CD4-positive, alpha-beta T cell (primary cell): ENCODE measurements around the gene ATP6V0A4. TPM values are rescaled to one million over a fixed set of nuclear protein-coding genes. Genes with fewer than 3 reads are reported as not detected.

ENCODE experiments used
- ATAC-seq: fragments of 200-7000 bp; cut with Tn5 transposase; one replicate; pipeline ENCODE4 v1.10.0; 2022; ENCODE audit warnings: mild to moderate bottlenecking; ENCODE audit not compliant: poor library complexity
- CTCF ChIA-PET: fragments of 350-600 bp; sonication (Branson Sonifier 250); formaldehyde crosslinking; loops from one replicate; lab custom pipeline; 2021; ENCODE audit warnings: antibody characterized with exemption, inconsistent platforms; lab: Charles Lee
- POLR2A ChIA-PET: fragments of 350-600 bp; sonication (Branson Sonifier 250); formaldehyde crosslinking; loops from one replicate; lab custom pipeline; 2021; ENCODE audit warnings: antibody characterized with exemption, inconsistent platforms; lab: Charles Lee
- DNase-seq, 14 experiments: peaks; one replicate each; pipeline ENCODE4 v3.0.0-alpha.2; 2013 to 2020; ENCODE audit warnings: mixed read lengths in 2 of 14
- H3K27ac ChIP-seq, 2 donors: one replicate each; pipeline versions ENCODE4 v1.5.1 to v1.7.0; 2013; ENCODE audit warnings: low read length in 2 of 2, low read depth in 1 of 2, mild to moderate bottlenecking in 1 of 2
- H3K27me3 ChIP-seq, 2 experiments: 1 replicate in 1 of 2; 2 replicates in 1 of 2; pipeline versions ENCODE4 v1.6.1 to v1.7.0; 2013; ENCODE audit warnings: low read length in 2 of 2, control low read depth in 1 of 2, mild to moderate bottlenecking in 1 of 2, moderate library complexity in 1 of 2; ENCODE audit not compliant: insufficient read depth in 2 of 2, control insufficient read depth in 1 of 2
- H3K36me3 ChIP-seq: one replicate; pipeline ENCODE4 v1.6.1; 2013; ENCODE audit warnings: low read length, control low read depth; ENCODE audit not compliant: insufficient read depth
- H3K4me1 ChIP-seq: one replicate; pipeline ENCODE4 v1.6.1; 2013; ENCODE audit warnings: low read length, control low read depth; ENCODE audit not compliant: insufficient read depth
- H3K4me3 ChIP-seq: one replicate; pipeline ENCODE4 v1.5.1; 2013; ENCODE audit warnings: mild to moderate bottlenecking, low read length, moderate library complexity
- H3K9me3 ChIP-seq, 2 experiments: 1 replicate in 1 of 2; 2 replicates in 1 of 2; pipeline versions ENCODE4 v1.6.1 to v1.7.0; 2013; ENCODE audit warnings: low read length in 2 of 2, mild to moderate bottlenecking in 2 of 2, control low read depth in 1 of 2, moderate library complexity in 1 of 2; ENCODE audit not compliant: control insufficient read depth in 1 of 2, insufficient read depth in 1 of 2
- H3K27ac Mint-ChIP-seq: one replicate; pipeline ENCODE4 v1.8.0; 2020; ENCODE audit warnings: mixed read lengths
- H3K27me3 Mint-ChIP-seq: one replicate; pipeline ENCODE4 v1.8.0; 2021; ENCODE audit warnings: mixed read lengths
- H3K36me3 Mint-ChIP-seq: one replicate; pipeline ENCODE4 v1.8.0; 2021; ENCODE audit warnings: low read depth, mixed read lengths
- H3K4me1 Mint-ChIP-seq: one replicate; pipeline ENCODE4 v1.8.0; 2021; ENCODE audit warnings: low read depth, mixed read lengths
- H3K4me3 Mint-ChIP-seq: one replicate; pipeline ENCODE4 v1.8.0; 2020; ENCODE audit warnings: mild to moderate bottlenecking, mixed read lengths
- H3K9me3 Mint-ChIP-seq: one replicate; pipeline ENCODE4 v1.8.0; 2020; ENCODE audit warnings: mixed read lengths
- CTCF ChIP-seq: fragments of 200-600 bp; IDR thresholded peaks from one replicate; pipeline ENCODE4 v1.8.0; 2022; ENCODE audit warnings: antibody characterized with exemption, mild to moderate bottlenecking
- intact Hi-C, 2 experiments: fragments of 100-400 bp; cut with DNase I in 1 of 2; cut with micrococcal nuclease in 1 of 2; formaldehyde crosslinking; loops; one replicate each; pipeline versions ENCODE4 v1.15.1 to v1.9.0; 2023 to 2025; cut with DNase I, micrococcal nuclease
- total RNA-seq, 174 experiments: library from RNA in 2 of 174; stranded (reverse) in 2 of 174; gene quantifications; one replicate each; pipeline ENCODE4 v1.2.3 and lab custom pipeline; 2021 to 2026

The ATP6V0A4 gene
- total RNA-seq, 2 experiments from 2014 or later: not detected

GRCh38 chr7:138669364-138669763, 128.6 kb downstream of the ATP6V0A4 start:
- ChIA-PET CTCF (no interaction called here), POLR2A (no interaction called here)
- Histone ChIP-seq H3K27me3 (peaks cover 2 to 8% of the 10 kb centered on the region in 2 experiments), H3K36me3 (no peaks in the 10 kb centered on the region), H3K27ac (no peak overlapping the region), H3K4me1 (peaks cover under 1% of the 10 kb centered on the region), H3K9me3 (peaks cover 0 to 3% of the 10 kb centered on the region in 2 experiments), H3K4me3 (no peak overlapping the region)
- Mint-ChIP-seq H3K27me3 (peaks cover 14% of the 10 kb centered on the region), H3K4me3 (no peak overlapping the region), H3K9me3 (no peaks in the 10 kb centered on the region), H3K27ac (no peak overlapping the region), H3K36me3 (no peaks in the 10 kb centered on the region), H3K4me1 (no peaks in the 10 kb centered on the region)
- ATAC-seq (no peak), DNase-seq (no peak)
- intact Hi-C loops: no loop called here
- TF ChIP-seq CTCF: no peak

- H3K36me3 ChIP-seq: no peaks in the 10 kb centered on the region
- intact Hi-C loops: no loop called here
- CTCF ChIA-PET: no interaction called here
- H3K27ac ChIP-seq: no peak overlapping the region
- no peak overlapping the region for H3K4me3 ChIP-seq
- Mint-ChIP-seq H3K27ac (no peak overlapping the region), H3K27me3 (peaks cover 14% of the 10 kb centered on the region), H3K36me3 (no peaks in the 10 kb centered on the region), H3K4me3 (no peak overlapping the region), H3K9me3 (no peaks in the 10 kb centered on the region), H3K4me1 (peaks cover 4% of the 10 kb centered on the region)
- peaks cover 2 to 8% of the 10 kb centered on the region in 2 experiments for H3K27me3 ChIP-seq
- TF ChIP-seq CTCF: no peak
- DNase-seq: no peak
- H3K4me1 ChIP-seq: peaks cover 5% of the 10 kb centered on the region
- POLR2A ChIA-PET: no interaction called here
- ATAC-seq: no peak
- H3K9me3 ChIP-seq: peaks cover 0 to 7% of the 10 kb centered on the region in 2 experiments
These were observed 129.1 kb downstream of the ATP6V0A4 start for GRCh38 chr7:138668946-138669345.

- Mint-ChIP-seq H3K36me3 (no peaks in the 10 kb centered on the region), H3K4me3 (no peak overlapping the region), H3K9me3 (no peaks in the 10 kb centered on the region), H3K4me1 (peaks cover 10% of the 10 kb centered on the region), H3K27ac (no peak overlapping the region), H3K27me3 (peaks cover 18% of the 10 kb centered on the region)
- peaks cover 5% of the 10 kb centered on the region for H3K4me1 ChIP-seq
- peaks cover 0 to 7% of the 10 kb centered on the region in 2 experiments for H3K9me3 ChIP-seq
- POLR2A ChIA-PET: no interaction called here
- H3K27ac ChIP-seq: no peak overlapping the region
- no peak overlapping the region for H3K4me3 ChIP-seq
- TF ChIP-seq CTCF: no peak
- no peak for ATAC-seq
- no peak for DNase-seq
- H3K36me3 ChIP-seq: no peaks in the 10 kb centered on the region
- peaks cover 2 to 8% of the 10 kb centered on the region in 2 experiments for H3K27me3 ChIP-seq
- intact Hi-C loops: no loop called here
- CTCF ChIA-PET: no interaction called here
These were observed 129.8 kb downstream of the ATP6V0A4 start for GRCh38 chr7:138668229-138668596.
